Neural cell (in vitro differentiated cells): ENCODE data around the gene P3H3.

Experiments
- EZH2 ChIP-seq: fragments of 200-600, 300-800 bp; shearing (Covaris generic), sonication (generic); IDR thresholded peaks from 2 replicates; pipeline ENCODE4 v1.6.1; 2014; ENCODE audit warnings: antibody characterized with exemption, low read length, borderline replicate concordance, mild to moderate bottlenecking; ENCODE audit not compliant: insufficient read depth, poor library complexity, severe bottlenecking
- POLR2AphosphoS5 ChIP-seq: IDR thresholded peaks from 2 replicates; pipeline ENCODE4 v1.6.1; 2012
- TF ChIP-seq, protein P1 (sequence below): fragments of 450-650 bp; IDR thresholded peaks from 2 replicates; pipeline ENCODE4 v1.5.1; 2014; ENCODE audit warnings: antibody characterized with exemption, mild to moderate bottlenecking, moderate library complexity; ENCODE audit not compliant: poor library complexity, severe bottlenecking

DNA sequence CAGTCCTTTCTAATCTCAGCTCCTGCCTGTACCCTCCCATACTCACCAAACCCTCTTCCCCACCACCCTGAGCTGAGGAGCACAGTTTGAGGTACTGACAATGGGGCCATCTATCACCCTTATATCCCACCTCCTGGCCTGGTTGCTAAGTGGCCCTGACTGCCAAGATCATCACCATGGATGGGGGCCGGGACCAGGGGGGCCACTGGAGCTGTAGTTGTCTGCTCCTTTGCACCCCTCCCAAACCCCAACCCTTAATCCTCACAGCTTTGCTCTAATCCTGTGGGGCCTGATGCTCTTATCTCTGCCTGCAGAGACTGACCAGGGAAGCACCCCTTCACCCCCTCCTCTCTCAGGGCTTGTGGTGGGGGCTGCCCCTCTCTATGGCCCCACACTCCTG lies 12.1 kb downstream of the P3H3 start:
- TF ChIP-seq, protein P1, sequence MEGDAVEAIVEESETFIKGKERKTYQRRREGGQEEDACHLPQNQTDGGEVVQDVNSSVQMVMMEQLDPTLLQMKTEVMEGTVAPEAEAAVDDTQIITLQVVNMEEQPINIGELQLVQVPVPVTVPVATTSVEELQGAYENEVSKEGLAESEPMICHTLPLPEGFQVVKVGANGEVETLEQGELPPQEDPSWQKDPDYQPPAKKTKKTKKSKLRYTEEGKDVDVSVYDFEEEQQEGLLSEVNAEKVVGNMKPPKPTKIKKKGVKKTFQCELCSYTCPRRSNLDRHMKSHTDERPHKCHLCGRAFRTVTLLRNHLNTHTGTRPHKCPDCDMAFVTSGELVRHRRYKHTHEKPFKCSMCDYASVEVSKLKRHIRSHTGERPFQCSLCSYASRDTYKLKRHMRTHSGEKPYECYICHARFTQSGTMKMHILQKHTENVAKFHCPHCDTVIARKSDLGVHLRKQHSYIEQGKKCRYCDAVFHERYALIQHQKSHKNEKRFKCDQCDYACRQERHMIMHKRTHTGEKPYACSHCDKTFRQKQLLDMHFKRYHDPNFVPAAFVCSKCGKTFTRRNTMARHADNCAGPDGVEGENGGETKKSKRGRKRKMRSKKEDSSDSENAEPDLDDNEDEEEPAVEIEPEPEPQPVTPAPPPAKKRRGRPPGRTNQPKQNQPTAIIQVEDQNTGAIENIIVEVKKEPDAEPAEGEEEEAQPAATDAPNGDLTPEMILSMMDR: no peak
- TF ChIP-seq POLR2AphosphoS5: no peak
- no peak for TF ChIP-seq EZH2
